ENCODE data around the gene CPD. TPM values are rescaled to one million over a fixed set of nuclear protein-coding genes. Genes with fewer than 3 reads are reported as not detected.

CPD gene
- total and polyA plus RNA-seq, 2 of the 13 experiments (the other 11 are each of a cell fraction or from before 2014, with no cell fraction given): 46.1 to 72.3 TPM

DNA sequence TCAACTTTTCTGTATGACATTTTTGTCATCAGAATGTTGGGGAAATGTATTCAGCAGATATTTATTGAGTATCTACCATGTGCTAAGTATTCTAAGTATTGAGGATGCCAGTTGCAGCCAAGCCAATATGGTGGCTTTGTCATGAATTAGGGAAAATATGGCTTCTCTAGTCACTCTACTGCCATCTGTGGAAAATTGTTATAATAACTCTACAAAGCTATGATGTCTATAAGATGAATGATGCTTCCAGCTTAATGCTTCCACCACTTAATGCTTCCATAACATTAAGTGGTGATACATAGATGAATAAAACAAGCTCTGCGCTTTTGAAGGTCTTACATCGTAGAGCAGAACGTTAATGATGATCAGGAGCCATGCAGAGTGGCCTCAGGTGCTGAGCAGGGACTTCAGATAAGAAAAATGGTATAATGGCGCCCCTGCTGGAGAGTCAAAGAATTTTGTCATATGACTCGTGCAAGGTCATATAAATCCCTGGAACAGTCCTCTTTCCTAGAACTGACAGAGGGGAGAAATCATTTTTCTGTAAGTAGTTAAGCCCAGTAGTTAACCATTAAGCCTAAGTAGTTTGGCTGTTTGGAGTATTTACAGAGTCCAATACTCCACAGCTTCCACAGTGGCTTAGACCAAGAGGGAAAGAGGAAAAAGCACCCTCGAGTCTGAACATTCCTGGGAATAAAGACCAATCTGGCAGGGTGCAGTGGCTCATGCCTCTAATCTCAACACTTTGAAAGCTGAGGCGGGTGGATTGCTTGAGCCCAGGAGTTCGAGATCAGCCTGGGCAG is 42.2 kb upstream of the CPD start (continued):
- no peak for TF ChIP-seq ZNF709 (CRISPR knock-in tag; IDR thresholded peaks at IDR 0.05)
- TF ChIP-seq, protein P1, sequence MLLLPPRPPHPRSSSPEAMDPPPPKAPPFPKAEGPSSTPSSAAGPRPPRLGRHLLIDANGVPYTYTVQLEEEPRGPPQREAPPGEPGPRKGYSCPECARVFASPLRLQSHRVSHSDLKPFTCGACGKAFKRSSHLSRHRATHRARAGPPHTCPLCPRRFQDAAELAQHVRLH (CRISPR knock-in tag; IDR thresholded peaks at IDR 0.05; ENCODE audit: borderline replicate concordance, low read depth): 0 out of 2 replicates have a peak, but pooled peaks have one; percentile 46
- TF ChIP-seq, protein P2, sequence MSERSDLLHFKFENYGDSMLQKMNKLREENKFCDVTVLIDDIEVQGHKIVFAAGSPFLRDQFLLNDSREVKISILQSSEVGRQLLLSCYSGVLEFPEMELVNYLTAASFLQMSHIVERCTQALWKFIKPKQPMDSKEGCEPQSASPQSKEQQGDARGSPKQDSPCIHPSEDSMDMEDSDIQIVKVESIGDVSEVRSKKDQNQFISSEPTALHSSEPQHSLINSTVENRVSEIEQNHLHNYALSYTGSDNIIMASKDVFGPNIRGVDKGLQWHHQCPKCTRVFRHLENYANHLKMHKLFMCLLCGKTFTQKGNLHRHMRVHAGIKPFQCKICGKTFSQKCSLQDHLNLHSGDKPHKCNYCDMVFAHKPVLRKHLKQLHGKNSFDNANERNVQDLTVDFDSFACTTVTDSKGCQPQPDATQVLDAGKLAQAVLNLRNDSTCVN (CRISPR knock-in tag; IDR thresholded peaks at IDR 0.05; ENCODE audit: borderline replicate concordance): no peak
- TF ChIP-seq ZNF468 (CRISPR knock-in tag; IDR thresholded peaks at IDR 0.05): no peak
- TF ChIP-seq U2AF1 (optimal IDR thresholded peaks at IDR 0.05; ENCODE audit: low read depth, low read length): no peak
- TF ChIP-seq FIP1L1 (IDR thresholded peaks at IDR 0.05; ENCODE audit: borderline replicate concordance, insufficient read depth, low read depth, low read length): no peak
- peak; percentile 82 for TF ChIP-seq TEAD3 (CRISPR knock-in tag; optimal IDR thresholded peaks at IDR 0.05; ENCODE audit: borderline replicate concordance)
- peak; percentile 77 for TF ChIP-seq ZNF652 (CRISPR knock-in tag; IDR thresholded peaks at IDR 0.05; ENCODE audit: borderline replicate concordance, low read depth)
- TF ChIP-seq ARID2 (CRISPR knock-in tag; IDR thresholded peaks at IDR 0.05; ENCODE audit: borderline replicate concordance): no peak
- no peak for TF ChIP-seq HNRNPH1 (optimal IDR thresholded peaks at IDR 0.05; ENCODE audit: low read depth, low read length)
- TF ChIP-seq ZNF329 (CRISPR knock-in tag; IDR thresholded peaks at IDR 0.05; ENCODE audit: low read depth): no peak
- TF ChIP-seq, protein P3, sequence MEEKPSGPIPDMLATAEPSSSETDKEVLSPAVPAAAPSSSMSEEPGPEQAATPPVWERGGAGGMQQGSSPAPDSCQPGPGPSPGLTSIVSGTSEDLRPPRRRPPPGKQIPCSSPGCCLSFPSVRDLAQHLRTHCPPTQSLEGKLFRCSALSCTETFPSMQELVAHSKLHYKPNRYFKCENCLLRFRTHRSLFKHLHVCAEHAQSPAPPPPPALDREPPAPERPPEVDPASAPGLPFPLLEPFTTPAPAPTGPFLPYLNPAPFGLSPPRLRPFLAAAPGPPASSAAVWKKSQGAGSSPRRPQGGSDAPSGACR (CRISPR knock-in tag; IDR thresholded peaks at IDR 0.05): no peak
- 0 out of 2 replicates have a peak, but pooled peaks have one; percentile 27 for TF ChIP-seq ZNF850 (CRISPR knock-in tag; conservative IDR thresholded peaks at IDR 0.05)
- no peak for TF ChIP-seq TBL1XR1 (IDR thresholded peaks at IDR 0.05; ENCODE audit: borderline replicate concordance, low read length, partially characterized antibody)
- no peak for TF ChIP-seq TAF1 (CRISPR knock-in tag; IDR thresholded peaks at IDR 0.05)
- TF ChIP-seq, protein P4, sequence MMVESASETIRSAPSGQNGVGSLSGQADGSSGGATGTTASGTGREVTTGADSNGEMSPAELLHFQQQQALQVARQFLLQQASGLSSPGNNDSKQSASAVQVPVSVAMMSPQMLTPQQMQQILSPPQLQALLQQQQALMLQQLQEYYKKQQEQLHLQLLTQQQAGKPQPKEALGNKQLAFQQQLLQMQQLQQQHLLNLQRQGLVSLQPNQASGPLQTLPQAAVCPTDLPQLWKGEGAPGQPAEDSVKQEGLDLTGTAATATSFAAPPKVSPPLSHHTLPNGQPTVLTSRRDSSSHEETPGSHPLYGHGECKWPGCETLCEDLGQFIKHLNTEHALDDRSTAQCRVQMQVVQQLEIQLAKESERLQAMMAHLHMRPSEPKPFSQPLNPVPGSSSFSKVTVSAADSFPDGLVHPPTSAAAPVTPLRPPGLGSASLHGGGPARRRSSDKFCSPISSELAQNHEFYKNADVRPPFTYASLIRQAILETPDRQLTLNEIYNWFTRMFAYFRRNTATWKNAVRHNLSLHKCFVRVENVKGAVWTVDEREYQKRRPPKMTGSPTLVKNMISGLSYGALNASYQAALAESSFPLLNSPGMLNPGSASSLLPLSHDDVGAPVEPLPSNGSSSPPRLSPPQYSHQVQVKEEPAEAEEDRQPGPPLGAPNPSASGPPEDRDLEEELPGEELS (CRISPR knock-in tag; IDR thresholded peaks at IDR 0.05): peak; percentile 32; the same call in 1 of the 2 replicates
- TF ChIP-seq, protein P5, sequence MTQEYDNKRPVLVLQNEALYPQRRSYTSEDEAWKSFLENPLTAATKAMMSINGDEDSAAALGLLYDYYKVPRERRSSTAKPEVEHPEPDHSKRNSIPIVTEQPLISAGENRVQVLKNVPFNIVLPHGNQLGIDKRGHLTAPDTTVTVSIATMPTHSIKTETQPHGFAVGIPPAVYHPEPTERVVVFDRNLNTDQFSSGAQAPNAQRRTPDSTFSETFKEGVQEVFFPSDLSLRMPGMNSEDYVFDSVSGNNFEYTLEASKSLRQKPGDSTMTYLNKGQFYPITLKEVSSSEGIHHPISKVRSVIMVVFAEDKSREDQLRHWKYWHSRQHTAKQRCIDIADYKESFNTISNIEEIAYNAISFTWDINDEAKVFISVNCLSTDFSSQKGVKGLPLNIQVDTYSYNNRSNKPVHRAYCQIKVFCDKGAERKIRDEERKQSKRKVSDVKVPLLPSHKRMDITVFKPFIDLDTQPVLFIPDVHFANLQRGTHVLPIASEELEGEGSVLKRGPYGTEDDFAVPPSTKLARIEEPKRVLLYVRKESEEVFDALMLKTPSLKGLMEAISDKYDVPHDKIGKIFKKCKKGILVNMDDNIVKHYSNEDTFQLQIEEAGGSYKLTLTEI (CRISPR knock-in tag; conservative IDR thresholded peaks at IDR 0.05): no peak
- no peak for TF ChIP-seq ZNF354B (CRISPR knock-in tag; IDR thresholded peaks at IDR 0.05)
- TF ChIP-seq, protein P6, sequence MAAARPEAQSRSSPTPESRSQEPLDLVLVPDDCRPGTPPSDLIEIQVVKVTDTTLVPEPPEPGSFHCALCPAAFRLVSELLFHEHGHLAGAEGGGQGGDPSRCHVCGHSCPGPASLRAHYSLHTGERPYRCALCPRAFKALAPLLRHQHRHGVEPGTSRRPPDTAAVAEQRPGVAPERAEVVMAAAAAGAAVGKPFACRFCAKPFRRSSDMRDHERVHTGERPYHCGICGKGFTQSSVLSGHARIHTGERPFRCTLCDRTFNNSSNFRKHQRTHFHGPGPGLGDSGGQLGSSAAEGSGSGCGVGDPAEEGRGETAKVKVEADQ (CRISPR knock-in tag; IDR thresholded peaks at IDR 0.05; ENCODE audit: borderline replicate concordance): no peak
- no peak for TF ChIP-seq NFYB (CRISPR knock-in tag; IDR thresholded peaks at IDR 0.05)
- TF ChIP-seq ZNF232 (CRISPR knock-in tag; IDR thresholded peaks at IDR 0.05; ENCODE audit: borderline replicate concordance): no peak
- no peak for TF ChIP-seq FOXP1 (IDR thresholded peaks at IDR 0.05)
- TF ChIP-seq FOXP1 (CRISPR knock-in tag; IDR thresholded peaks at IDR 0.05): peak; percentile 40; the same call in 1 of the 2 replicates
